RWPE1 (cell line): ENCODE results near the gene GRIN2C.

Experiments
- CTCF ChIA-PET: fragments of 350-600 bp; sonication (Branson Sonifier 250); formaldehyde crosslinking; extraction: SDS; loops from one replicate; lab custom pipeline; 2021; lab: Yijun Ruan, JAX
- POLR2A ChIA-PET: fragments of 400-600 bp; formaldehyde crosslinking; extraction: SDS; loops from one replicate; lab custom pipeline; 2020; ENCODE audit warnings: antibody characterized with exemption; ENCODE audit not compliant: low non-redundant PET; lab: Yijun Ruan, JAX
- DNase-seq: peaks from one replicate; pipeline ENCODE4 v3.0.0; 2012; ENCODE audit warnings: low spot score
- H3K27ac ChIP-seq: fragments of 450-650 bp; 2 replicates; pipeline ENCODE4 v1.5.1; 2017
- CTCF ChIP-seq: fragments of 450-650 bp; conservative IDR thresholded peaks from 2 replicates; pipeline ENCODE4 v1.5.1; 2017; ENCODE audit warnings: low read depth, mild to moderate bottlenecking

The GRIN2C gene

GRCh38 chr17:74807925-74808324 is 51.8 kb downstream of the GRIN2C start:
- no peak overlapping the region for H3K27ac ChIP-seq
- no peak for TF ChIP-seq CTCF
- ChIA-PET POLR2A (no interaction called here), CTCF (no interaction called here)
- DNase-seq = no peak

- no peak for TF ChIP-seq CTCF
- no peak overlapping the region for H3K27ac ChIP-seq
- DNase-seq = no peak
- POLR2A ChIA-PET = no interaction called here
- CTCF ChIA-PET = no interaction called here
Observed at GRCh38 chr17:74807441-74807840, 52.2 kb downstream of the GRIN2C start.

GRCh38 chr17:74806334-74806733 is 53.4 kb downstream of the GRIN2C start:
- POLR2A ChIA-PET = interaction anchor here (0.6 kb wide), 1 partner anchor 71 kb away, joined by 3 read pairs; no protein-coding TSS in a partner anchor
- no peak overlapping the region for H3K27ac ChIP-seq
- CTCF ChIA-PET = interaction anchor here (0.6 to 1.2 kb wide), 2 partner anchors 15 to 96 kb away, joined by 3 to 5 read pairs; no protein-coding TSS in a partner anchor
- TF ChIP-seq CTCF = no peak
- DNase-seq = no peak

- CTCF ChIA-PET = interaction anchor here (1.2 to 1.6 kb wide), 2 partner anchors 15 to 37 kb away, joined by 4 to 5 read pairs; no protein-coding TSS in a partner anchor
- no peak overlapping the region for H3K27ac ChIP-seq
- DNase-seq = no peak
- no peak for TF ChIP-seq CTCF
- POLR2A ChIA-PET = no interaction called here
Observed at GRCh38 chr17:74805591-74805991, 54.1 kb downstream of the GRIN2C start.

- no peak for TF ChIP-seq CTCF
- no peak for DNase-seq
- no peak overlapping the region for H3K27ac ChIP-seq
- POLR2A ChIA-PET = no interaction called here
- CTCF ChIA-PET = interaction anchor here (1.6 kb wide), 1 partner anchor 38 kb away, joined by 4 read pairs; no protein-coding TSS in a partner anchor
Observed at GRCh38 chr17:74804683-74805082, 55.0 kb downstream of the GRIN2C start.

- ChIA-PET CTCF (interaction anchor here (0.6 to 1.6 kb wide), 3 partner anchors 22 to 39 kb away, joined by 3 to 4 read pairs (median 4); no protein-coding TSS in a partner anchor), POLR2A (no interaction called here)
- TF ChIP-seq CTCF = no peak
- H3K27ac ChIP-seq = no peak overlapping the region
- DNase-seq = no peak
Observed at GRCh38 chr17:74803971-74804370, 55.7 kb downstream of the GRIN2C start.
